ENCODE data around the gene MAST3.
A peak's percentile ranks its signal among the peaks of the same experiment; 100 is the strongest.

Gene MAST3

DNA sequence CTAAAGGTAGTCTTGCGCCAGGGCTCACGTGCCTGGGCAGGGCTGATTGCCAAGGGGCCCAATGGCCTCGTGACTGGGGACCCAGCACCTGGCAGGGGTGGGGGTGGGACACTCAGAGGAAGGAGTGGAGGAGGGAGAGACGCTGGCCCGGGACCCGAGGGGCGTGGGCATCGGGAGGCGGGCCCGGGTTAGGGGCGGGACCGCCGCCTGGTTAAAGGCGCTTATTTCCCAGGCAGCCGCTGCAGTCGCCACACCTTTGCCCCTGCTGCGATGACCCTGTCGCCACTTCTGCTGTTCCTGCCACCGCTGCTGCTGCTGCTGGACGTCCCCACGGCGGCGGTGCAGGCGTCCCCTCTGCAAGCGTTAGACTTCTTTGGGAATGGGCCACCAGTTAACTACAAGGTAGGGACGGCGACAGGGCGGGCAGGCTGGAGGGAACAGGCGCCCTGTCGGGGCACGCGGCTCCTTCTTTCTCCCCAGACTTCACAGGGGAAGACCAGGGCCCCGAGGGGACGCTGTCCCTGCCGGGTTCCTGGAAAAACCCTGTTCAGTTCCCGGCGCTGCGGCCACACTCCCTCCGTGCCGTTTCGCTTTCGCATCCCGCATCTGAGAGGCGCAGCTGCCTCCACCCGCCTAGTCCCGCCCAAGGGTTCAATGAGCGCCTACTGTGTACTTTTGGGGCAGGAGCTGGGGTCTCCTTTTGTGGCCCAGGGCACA is 76.2 kb downstream of the MAST3 start, which contains the start of gene IFI30 (continued):
- TF ChIP-seq, protein P1, sequence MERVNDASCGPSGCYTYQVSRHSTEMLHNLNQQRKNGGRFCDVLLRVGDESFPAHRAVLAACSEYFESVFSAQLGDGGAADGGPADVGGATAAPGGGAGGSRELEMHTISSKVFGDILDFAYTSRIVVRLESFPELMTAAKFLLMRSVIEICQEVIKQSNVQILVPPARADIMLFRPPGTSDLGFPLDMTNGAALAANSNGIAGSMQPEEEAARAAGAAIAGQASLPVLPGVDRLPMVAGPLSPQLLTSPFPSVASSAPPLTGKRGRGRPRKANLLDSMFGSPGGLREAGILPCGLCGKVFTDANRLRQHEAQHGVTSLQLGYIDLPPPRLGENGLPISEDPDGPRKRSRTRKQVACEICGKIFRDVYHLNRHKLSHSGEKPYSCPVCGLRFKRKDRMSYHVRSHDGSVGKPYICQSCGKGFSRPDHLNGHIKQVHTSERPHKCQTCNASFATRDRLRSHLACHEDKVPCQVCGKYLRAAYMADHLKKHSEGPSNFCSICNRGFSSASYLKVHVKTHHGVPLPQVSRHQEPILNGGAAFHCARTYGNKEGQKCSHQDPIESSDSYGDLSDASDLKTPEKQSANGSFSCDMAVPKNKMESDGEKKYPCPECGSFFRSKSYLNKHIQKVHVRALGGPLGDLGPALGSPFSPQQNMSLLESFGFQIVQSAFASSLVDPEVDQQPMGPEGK (tag by site-specific recombination; IDR thresholded peaks at IDR 0.05): peak; percentile 96
- TF ChIP-seq ZBTB17 (tag by site-specific recombination; IDR thresholded peaks at IDR 0.05): peak; percentile 5; the same call in 1 of the 2 replicates
- TF ChIP-seq ZNF555 (tag by site-specific recombination; conservative IDR thresholded peaks at IDR 0.05): no peak
- TF ChIP-seq SP7 (tag by site-specific recombination; IDR thresholded peaks at IDR 0.05): peak; percentile 75
- no peak for TF ChIP-seq ZBTB21 (tag by site-specific recombination; IDR thresholded peaks at IDR 0.05)
- peak; percentile 87 for TF ChIP-seq KLF1 (tag by site-specific recombination; IDR thresholded peaks at IDR 0.05)

DNA sequence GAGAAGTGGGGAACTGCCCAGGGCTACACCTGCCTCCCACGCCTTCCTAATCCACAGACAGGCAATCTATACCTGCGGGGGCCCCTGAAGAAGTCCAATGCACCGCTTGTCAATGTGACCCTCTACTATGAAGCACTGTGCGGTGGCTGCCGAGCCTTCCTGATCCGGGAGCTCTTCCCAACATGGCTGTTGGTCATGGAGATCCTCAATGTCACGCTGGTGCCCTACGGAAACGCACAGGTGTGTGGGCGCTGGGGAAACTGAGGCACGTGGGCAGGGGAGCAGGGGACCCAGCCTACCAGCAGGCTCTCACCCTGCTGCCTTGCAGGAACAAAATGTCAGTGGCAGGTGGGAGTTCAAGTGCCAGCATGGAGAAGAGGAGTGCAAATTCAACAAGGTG is 77.4 kb downstream of the MAST3 start:
- no peak for TF ChIP-seq ZNF677 (tag by site-specific recombination; IDR thresholded peaks at IDR 0.05)
- TF ChIP-seq IKZF3 (tag by site-specific recombination; IDR thresholded peaks at IDR 0.05): no peak
- TF ChIP-seq SP7 (tag by site-specific recombination; IDR thresholded peaks at IDR 0.05): no peak
- TF ChIP-seq, protein P2, sequence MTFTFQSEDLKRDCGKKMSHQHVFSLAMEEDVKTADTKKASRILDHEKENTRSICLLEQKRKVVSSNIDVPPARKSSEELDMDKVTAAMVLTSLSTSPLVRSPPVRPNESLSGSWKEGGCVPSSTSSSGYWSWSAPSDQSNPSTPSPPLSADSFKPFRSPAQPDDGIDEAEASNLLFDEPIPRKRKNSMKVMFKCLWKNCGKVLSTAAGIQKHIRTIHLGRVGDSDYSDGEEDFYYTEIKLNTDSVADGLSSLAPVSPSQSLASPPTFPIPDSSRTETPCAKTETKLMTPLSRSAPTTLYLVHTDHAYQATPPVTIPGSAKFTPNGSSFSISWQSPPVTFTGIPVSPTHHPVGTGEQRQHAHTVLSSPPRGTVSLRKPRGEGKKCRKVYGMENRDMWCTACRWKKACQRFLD (tag by site-specific recombination; IDR thresholded peaks at IDR 0.05): no peak
- no peak for TF ChIP-seq ZNF221 (tag by site-specific recombination; IDR thresholded peaks at IDR 0.05; ENCODE audit: borderline replicate concordance)
- TF ChIP-seq ZNF670 (tag by site-specific recombination; IDR thresholded peaks at IDR 0.05; ENCODE audit: low read depth): no peak
- TF ChIP-seq, protein P3, sequence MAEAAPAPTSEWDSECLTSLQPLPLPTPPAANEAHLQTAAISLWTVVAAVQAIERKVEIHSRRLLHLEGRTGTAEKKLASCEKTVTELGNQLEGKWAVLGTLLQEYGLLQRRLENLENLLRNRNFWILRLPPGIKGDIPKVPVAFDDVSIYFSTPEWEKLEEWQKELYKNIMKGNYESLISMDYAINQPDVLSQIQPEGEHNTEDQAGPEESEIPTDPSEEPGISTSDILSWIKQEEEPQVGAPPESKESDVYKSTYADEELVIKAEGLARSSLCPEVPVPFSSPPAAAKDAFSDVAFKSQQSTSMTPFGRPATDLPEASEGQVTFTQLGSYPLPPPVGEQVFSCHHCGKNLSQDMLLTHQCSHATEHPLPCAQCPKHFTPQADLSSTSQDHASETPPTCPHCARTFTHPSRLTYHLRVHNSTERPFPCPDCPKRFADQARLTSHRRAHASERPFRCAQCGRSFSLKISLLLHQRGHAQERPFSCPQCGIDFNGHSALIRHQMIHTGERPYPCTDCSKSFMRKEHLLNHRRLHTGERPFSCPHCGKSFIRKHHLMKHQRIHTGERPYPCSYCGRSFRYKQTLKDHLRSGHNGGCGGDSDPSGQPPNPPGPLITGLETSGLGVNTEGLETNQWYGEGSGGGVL (tag by site-specific recombination; IDR thresholded peaks at IDR 0.05): no peak
- TF ChIP-seq ZNF157 (tag by site-specific recombination; IDR thresholded peaks at IDR 0.05): no peak
- TF ChIP-seq ZNF530 (tag by site-specific recombination; IDR thresholded peaks at IDR 0.05; ENCODE audit: low read depth): no peak
- TF ChIP-seq TCF7L2 (IDR thresholded peaks at IDR 0.05; ENCODE audit: borderline replicate concordance, low read depth, low read length): no peak
- Histone ChIP-seq H3K36me3 (ENCODE audit: control insufficient read depth in 2 of 2, insufficient read depth in 1 of 2, low read length in 2 of 2) (peaks cover 0 to 14% of the 10 kb centered on the region in 2 experiments; a peak in 2 of 3 replicates), H3K27ac (ENCODE audit: extremely low read depth, low read depth, low read length) (no peak overlapping the region), H3K4me1 (ENCODE audit: control insufficient read depth, insufficient read depth, low read length) (no peaks in the 10 kb centered on the region), H3K9me3 (ENCODE audit: control insufficient read depth, insufficient read depth, low read depth, low read length) (no peaks in the 10 kb centered on the region), H3K4me3 (ENCODE audit: low read depth, low read length) (no peak overlapping the region)
- POLR2A ChIA-PET: no interaction called here
- CTCF ChIA-PET: interaction anchor here (0.6 to 1.5 kb wide), 3 partner anchors 14 to 159 kb away, joined by 3 to 6 read pairs (median 3); no protein-coding TSS in a partner anchor

DNA sequence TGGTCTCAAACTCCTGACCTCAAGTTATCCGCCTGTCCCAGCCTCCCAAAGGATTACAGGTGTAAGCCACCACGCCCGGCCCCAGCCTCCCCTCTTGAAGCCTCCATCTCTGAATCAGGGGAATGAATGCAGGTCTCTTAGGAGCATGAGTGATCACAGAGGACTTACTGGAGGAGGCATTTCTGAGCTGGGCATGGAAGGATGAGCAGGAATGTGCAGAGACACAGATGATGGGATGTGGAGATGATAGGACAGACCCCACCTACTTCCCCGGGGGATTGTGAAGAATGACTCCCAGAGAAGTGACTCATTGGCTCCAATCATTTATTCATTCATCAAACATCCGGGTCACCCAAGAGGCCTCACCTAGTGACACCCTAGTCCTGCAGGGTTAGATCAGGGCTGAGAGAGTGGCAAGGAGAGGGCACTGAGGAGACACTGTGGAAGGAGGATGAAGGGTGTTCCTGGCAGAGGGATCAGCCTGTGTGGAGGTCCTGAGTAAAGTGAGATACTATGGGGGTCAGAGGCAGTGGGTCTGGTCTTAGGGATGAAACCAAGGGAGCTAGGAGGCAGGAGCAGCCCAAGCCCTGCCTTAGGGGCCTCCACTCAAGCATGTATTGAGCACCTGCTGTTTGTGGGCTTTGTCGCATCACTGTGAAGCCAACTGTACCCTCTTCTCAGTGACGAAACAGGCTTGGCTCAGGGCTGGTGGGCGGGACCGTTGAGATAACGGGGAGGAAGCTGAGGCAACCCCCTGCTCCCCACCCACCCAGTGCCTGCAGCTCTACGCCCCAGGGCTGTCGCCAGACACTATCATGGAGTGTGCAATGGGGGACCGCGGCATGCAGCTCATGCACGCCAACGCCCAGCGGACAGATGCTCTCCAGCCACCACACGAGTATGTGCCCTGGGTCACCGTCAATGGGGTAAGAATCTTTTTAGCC is 79.1 kb downstream of the MAST3 start:
- H3K27ac ChIP-seq (ENCODE audit: extremely low read depth, low read depth, low read length): no peak overlapping the region
- H3K36me3 ChIP-seq (ENCODE audit: control insufficient read depth in 2 of 2, insufficient read depth in 1 of 2, low read length in 2 of 2): peaks cover 0 to 10% of the 10 kb centered on the region in 2 experiments; a peak in 1 of 3 replicates
- ChIA-PET CTCF (interaction anchor here (0.5 to 1.3 kb wide), 6 partner anchors 12 to 244 kb away, joined by 3 to 5 read pairs (median 4); partner anchors contain the start of gene CCDC124), POLR2A (interaction anchor here (0.6 to 0.7 kb wide), 2 partner anchors 55 to 409 kb away, joined by 3 to 9 read pairs; no protein-coding TSS in a partner anchor)
- H3K4me1 ChIP-seq (ENCODE audit: control insufficient read depth, insufficient read depth, low read length): no peaks in the 10 kb centered on the region
- no peak overlapping the region for H3K4me3 ChIP-seq (ENCODE audit: low read depth, low read length)
- no peaks in the 10 kb centered on the region for H3K9me3 ChIP-seq (ENCODE audit: control insufficient read depth, insufficient read depth, low read depth, low read length)
- TF ChIP-seq SETDB1 (IDR thresholded peaks at IDR 0.05; ENCODE audit: insufficient read length, low read length) (no peak), ZXDB (tag by site-specific recombination; IDR thresholded peaks at IDR 0.05) (no peak), ZFHX2 (tag by site-specific recombination; conservative IDR thresholded peaks at IDR 0.05) (peak; percentile 36), ZNF664 (tag by site-specific recombination; IDR thresholded peaks at IDR 0.05) (peak; percentile 69), ZNF2 (tag by site-specific recombination; IDR thresholded peaks at IDR 0.05) (no peak), ZNF747 (tag by site-specific recombination; IDR thresholded peaks at IDR 0.05) (no peak)
- TF ChIP-seq, protein P4, sequence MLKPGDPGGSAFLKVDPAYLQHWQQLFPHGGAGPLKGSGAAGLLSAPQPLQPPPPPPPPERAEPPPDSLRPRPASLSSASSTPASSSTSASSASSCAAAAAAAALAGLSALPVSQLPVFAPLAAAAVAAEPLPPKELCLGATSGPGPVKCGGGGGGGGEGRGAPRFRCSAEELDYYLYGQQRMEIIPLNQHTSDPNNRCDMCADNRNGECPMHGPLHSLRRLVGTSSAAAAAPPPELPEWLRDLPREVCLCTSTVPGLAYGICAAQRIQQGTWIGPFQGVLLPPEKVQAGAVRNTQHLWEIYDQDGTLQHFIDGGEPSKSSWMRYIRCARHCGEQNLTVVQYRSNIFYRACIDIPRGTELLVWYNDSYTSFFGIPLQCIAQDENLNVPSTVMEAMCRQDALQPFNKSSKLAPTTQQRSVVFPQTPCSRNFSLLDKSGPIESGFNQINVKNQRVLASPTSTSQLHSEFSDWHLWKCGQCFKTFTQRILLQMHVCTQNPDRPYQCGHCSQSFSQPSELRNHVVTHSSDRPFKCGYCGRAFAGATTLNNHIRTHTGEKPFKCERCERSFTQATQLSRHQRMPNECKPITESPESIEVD (tag by site-specific recombination; IDR thresholded peaks at IDR 0.05): no peak
- TF ChIP-seq, protein P5, sequence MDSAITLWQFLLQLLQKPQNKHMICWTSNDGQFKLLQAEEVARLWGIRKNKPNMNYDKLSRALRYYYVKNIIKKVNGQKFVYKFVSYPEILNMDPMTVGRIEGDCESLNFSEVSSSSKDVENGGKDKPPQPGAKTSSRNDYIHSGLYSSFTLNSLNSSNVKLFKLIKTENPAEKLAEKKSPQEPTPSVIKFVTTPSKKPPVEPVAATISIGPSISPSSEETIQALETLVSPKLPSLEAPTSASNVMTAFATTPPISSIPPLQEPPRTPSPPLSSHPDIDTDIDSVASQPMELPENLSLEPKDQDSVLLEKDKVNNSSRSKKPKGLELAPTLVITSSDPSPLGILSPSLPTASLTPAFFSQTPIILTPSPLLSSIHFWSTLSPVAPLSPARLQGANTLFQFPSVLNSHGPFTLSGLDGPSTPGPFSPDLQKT (IDR thresholded peaks at IDR 0.05; ENCODE audit: borderline replicate concordance, low read depth, low read length): no peak

Data from HEK293 (cell line).